ENCODE measurements around the gene RAD51B.

Gene RAD51B

DNA sequence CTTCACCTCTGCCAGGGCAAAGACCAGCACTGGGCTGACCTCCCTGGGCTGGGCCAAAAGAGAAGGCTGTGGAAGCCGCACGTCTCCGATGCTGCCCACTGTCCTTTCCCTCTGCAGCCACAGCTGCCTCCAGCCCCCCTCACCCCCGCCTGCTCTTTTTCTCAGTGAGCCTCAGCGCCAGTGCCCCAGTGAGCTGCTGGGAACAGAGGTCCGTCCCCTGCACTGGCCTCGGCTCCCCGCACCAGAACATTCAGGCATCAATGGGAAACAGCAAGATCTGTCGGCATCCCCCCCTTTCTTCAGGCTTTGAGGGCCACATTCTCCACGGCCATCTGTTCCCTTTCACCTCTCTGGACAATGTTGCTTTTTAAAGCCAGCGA is 575.2 kb downstream of the RAD51B start:
- no peak for DNase-seq (ENCODE audit: low read depth)
- TF ChIP-seq CTCF (IDR thresholded peaks at IDR 0.05; ENCODE audit: insufficient read depth, low read depth, low read length, missing control alignments), result no peak
- no peak overlapping the region for H3K4me3 ChIP-seq (ENCODE audit: low read depth, low read length)

GRCh38 chr14:68395604-68396003 is 576.0 kb downstream of the RAD51B start:
- TF ChIP-seq CTCF (IDR thresholded peaks at IDR 0.05; ENCODE audit: insufficient read depth, low read depth, low read length, missing control alignments), result no peak
- no peak for DNase-seq (ENCODE audit: low read depth)
- H3K4me3 ChIP-seq (ENCODE audit: low read depth, low read length), result no peak overlapping the region

DNA sequence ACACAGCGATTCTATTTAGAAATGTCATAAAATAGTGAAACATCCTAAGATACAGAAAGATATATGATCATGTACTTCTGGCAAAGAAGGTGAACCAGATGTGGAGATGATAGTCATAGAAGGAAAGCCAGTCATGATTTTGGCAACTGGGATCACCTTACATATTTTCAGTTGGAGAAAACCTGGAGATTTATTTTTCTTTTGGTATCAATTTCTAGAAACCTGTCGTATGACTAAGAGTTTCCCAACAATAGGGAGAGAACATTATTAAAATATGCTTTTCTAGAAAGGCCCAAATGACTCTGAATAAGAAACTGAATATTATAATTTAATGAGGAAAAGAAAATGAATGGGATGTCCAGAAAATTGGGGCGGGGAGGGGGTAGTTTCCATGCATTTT is 576.9 kb downstream of the RAD51B start:
- no peak for DNase-seq (ENCODE audit: low read depth)
- H3K4me3 ChIP-seq (ENCODE audit: low read depth, low read length), result no peak overlapping the region
- TF ChIP-seq CTCF (IDR thresholded peaks at IDR 0.05; ENCODE audit: insufficient read depth, low read depth, low read length, missing control alignments), result no peak

DNA sequence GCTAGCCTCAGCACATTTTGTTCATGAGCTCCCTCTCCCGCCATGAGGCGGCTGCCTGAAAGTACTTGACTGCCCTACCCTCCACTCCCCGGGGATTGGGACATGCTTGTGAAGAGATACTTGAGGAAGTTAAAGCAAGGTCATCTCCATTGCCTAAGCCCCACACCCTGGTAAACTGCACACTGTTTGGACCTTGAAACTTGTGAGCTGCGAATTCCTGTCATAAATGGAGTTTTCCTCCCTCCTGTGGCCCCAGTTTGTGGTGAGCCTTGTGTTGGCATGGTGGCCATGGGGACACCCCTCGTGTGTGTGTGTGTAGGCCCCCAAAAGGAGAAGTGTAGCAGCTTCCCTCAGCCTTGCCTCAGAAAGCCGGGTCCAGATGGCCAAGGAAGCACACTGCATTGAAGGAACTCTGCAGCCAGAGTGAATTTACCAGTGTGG is 577.8 kb downstream of the RAD51B start:
- no peak overlapping the region for H3K4me3 ChIP-seq (ENCODE audit: low read depth, low read length)
- DNase-seq (ENCODE audit: low read depth), result no peak
- no peak for TF ChIP-seq CTCF (IDR thresholded peaks at IDR 0.05; ENCODE audit: insufficient read depth, low read depth, low read length, missing control alignments)

DNA sequence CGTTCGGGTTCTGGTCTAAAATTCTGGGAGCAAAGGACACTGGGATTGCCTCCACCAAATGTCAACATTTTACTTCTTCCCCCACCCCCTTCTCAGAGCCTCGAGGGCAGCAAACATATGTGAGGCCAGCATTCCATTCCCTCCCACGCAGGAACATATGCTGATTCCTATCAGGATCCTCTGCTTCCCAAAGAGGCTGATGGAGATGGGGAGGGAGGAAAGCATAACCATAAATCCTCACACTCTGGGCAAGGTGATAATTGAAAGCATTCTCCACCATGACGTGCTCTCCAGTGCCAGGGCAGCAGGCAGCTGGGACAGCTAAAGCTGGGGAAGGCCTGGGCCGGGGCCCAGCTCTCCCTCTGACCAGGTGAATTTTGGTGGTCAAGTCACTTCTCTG is 578.2 kb downstream of the RAD51B start:
- no peak for DNase-seq (ENCODE audit: low read depth)
- TF ChIP-seq CTCF (IDR thresholded peaks at IDR 0.05; ENCODE audit: insufficient read depth, low read depth, low read length, missing control alignments), result no peak
- no peak overlapping the region for H3K4me3 ChIP-seq (ENCODE audit: low read depth, low read length)

DNA sequence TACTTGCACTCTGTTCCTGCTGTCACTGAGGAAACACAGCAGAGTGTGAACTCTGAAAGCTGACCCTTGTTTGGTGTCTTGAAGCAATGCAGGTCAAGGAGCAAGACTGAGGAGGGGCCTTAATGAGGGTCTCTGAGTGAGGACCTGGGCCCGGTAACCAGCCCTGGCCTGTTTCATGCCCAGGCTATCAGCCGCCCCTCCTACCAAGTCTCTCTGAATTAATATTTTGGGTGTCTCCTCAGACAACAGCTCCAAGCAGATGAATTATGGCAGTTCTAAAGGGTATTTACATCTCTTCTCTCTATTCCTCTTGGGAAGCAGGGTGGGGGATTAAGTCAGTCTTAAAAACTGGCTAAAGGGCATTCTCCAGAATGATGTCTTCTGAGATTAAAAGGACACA is 578.8 kb downstream of the RAD51B start:
- no peak for DNase-seq (ENCODE audit: low read depth)
- no peak for TF ChIP-seq CTCF (IDR thresholded peaks at IDR 0.05; ENCODE audit: insufficient read depth, low read depth, low read length, missing control alignments)
- no peak overlapping the region for H3K4me3 ChIP-seq (ENCODE audit: low read depth, low read length)

GRCh38 chr14:68399971-68400370 is 580.4 kb downstream of the RAD51B start:
- no peak for DNase-seq (ENCODE audit: low read depth)
- TF ChIP-seq CTCF (IDR thresholded peaks at IDR 0.05; ENCODE audit: insufficient read depth, low read depth, low read length, missing control alignments), result no peak
- no peak overlapping the region for H3K4me3 ChIP-seq (ENCODE audit: low read depth, low read length)

All from GM12865 (cell line).